NCI-H446 treated with DMSO at 0.1 percent for 48 hours (cell line): ENCODE data around the gene DDRGK1.

Experiments used
- DNase-seq: peaks from one replicate; lab custom pipeline; 2025; lab: John Stamatoyannopoulos, UW

The DDRGK1 gene

GRCh38 chr20:3235666-3236324 is 31.3 kb upstream of the DDRGK1 start:
- DNase-seq = no peak

- DNase-seq = no peak
Observed at GRCh38 chr20:3233991-3234498, 29.6 kb upstream of the DDRGK1 start.

- no peak for DNase-seq
Observed at GRCh38 chr20:3233131-3233990, 28.9 kb upstream of the DDRGK1 start.

GRCh38 chr20:3231889-3232588 is 27.6 kb upstream of the DDRGK1 start:
- no peak for DNase-seq

- DNase-seq = no peak
Observed at GRCh38 chr20:3231116-3231515, 26.6 kb upstream of the DDRGK1 start.

GRCh38 chr20:3229798-3230197 is 25.3 kb upstream of the DDRGK1 start:
- no peak for DNase-seq

- DNase-seq = no peak
Observed at GRCh38 chr20:3229158-3229557, 24.7 kb upstream of the DDRGK1 start.

GRCh38 chr20:3228750-3229032 is 24.2 kb upstream of the DDRGK1 start:
- no peak for DNase-seq

GRCh38 chr20:3227936-3228749 is 23.7 kb upstream of the DDRGK1 start:
- DNase-seq = no peak

GRCh38 chr20:3227506-3227905 is 23.0 kb upstream of the DDRGK1 start:
- DNase-seq = no peak

- DNase-seq = no peak
Observed at GRCh38 chr20:3226864-3227263, 22.4 kb upstream of the DDRGK1 start.

- DNase-seq = no peak
Observed at GRCh38 chr20:3226093-3226492, 21.6 kb upstream of the DDRGK1 start.

GRCh38 chr20:3224681-3225421 is 20.4 kb upstream of the DDRGK1 start:
- DNase-seq = no peak

- DNase-seq = no peak
Observed at GRCh38 chr20:3223994-3224680, 19.7 kb upstream of the DDRGK1 start.

GRCh38 chr20:3223651-3223993 is 19.1 kb upstream of the DDRGK1 start:
- no peak for DNase-seq

GRCh38 chr20:3222635-3223600 is 18.4 kb upstream of the DDRGK1 start:
- DNase-seq = no peak

GRCh38 chr20:3221398-3222226 is 17.1 kb upstream of the DDRGK1 start:
- no peak for DNase-seq

- no peak for DNase-seq
Observed at GRCh38 chr20:3218307-3218988, 14.0 kb upstream of the DDRGK1 start.
